Measurements from ENCODE around the gene STAU1.
"Not testable (repeated sequence)": the region's sequence is repeated elsewhere in the genome, so short reads cannot be mapped to it uniquely, and the experiment has no call there.

Gene STAU1, protein sequence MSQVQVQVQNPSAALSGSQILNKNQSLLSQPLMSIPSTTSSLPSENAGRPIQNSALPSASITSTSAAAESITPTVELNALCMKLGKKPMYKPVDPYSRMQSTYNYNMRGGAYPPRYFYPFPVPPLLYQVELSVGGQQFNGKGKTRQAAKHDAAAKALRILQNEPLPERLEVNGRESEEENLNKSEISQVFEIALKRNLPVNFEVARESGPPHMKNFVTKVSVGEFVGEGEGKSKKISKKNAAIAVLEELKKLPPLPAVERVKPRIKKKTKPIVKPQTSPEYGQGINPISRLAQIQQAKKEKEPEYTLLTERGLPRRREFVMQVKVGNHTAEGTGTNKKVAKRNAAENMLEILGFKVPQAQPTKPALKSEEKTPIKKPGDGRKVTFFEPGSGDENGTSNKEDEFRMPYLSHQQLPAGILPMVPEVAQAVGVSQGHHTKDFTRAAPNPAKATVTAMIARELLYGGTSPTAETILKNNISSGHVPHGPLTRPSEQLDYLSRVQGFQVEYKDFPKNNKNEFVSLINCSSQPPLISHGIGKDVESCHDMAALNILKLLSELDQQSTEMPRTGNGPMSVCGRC

DNA sequence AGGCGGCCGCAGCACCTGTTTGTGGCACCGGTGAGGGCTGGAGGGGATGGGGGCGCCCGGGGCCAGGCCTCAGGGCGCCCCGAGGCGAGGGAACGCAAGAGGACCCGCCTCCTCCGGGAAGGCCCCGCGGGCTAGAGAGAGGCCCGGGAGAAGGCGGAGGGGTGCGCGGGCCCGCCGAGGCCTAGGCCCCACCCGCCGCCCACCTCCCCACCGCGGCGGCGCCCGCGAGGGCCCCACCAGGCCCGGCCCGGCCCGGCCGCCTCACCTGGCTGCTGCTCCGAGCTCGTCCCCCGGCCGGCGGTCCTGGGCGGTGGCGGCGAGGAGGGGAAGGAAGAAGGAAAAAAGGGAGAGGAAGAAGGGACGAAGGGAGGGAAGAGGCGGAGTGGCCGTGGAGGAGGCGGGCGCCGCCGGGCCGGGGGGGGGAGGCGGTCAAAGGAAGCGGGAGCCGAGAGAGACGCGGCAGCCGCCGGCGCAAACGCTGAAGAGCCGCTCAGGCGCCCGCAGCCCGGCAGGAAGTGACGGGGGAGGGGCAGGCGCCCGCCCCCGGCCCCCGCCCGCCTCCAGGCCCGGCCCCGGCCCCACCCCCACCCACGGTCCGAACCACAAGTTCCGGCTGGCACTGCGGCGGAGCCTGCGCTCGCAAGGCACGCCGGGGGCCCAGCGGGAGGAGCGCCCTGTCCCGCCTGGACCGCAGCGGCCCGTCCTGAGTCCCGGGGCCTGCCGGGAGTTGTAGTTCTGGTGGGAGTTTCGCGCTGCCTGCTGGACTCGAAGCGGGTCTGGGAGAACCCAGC lies at the start of gene STAU1:
TSS of gene STAU1 (minus strand) at position 484 of the 791 bp plus-strand sequence. CDS start 22,133 bp downstream, outside the sequence.
- DNase-seq = peak; percentile 86

DNA sequence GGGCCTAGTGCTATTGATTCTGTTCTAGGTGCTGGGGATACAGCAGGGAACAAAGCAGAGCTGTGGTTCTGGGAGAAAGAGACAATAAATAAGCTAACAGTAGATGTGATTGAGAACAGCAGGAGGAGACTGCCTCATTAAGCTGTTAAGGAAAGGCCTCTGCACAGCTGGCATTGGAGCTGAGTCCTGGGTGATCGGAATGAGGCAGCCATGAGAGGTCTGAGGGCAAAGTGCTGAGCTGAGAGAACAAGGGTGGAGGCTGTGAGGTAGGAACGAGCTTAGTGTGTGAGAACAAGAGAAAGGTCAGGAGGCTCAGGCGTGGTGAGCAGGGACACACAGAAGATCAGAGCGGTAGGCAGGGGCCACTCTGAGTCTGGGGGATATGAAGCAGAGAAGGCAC lies 49.4 kb upstream of the STAU1 start:
- DNase-seq = no peak

DNA sequence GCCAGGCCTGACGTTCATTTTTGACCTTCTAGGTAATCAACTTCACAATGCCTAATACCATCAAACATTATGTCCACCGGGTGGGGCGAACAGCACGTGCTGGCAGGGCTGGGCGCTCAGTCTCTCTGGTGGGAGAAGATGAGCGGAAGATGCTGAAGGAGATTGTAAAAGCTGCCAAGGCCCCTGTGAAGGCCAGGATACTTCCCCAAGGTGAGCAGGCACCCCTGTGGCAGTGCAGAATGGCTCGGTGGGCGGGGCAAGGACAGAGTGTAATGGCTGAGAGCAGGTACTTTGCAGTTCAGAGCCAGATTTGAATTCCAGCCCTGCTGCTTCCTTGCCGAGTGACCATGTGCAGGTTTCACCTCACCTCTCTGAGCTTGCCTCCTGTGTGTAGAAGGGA lies 48.2 kb upstream of the STAU1 start:
- DNase-seq = no peak

DNA sequence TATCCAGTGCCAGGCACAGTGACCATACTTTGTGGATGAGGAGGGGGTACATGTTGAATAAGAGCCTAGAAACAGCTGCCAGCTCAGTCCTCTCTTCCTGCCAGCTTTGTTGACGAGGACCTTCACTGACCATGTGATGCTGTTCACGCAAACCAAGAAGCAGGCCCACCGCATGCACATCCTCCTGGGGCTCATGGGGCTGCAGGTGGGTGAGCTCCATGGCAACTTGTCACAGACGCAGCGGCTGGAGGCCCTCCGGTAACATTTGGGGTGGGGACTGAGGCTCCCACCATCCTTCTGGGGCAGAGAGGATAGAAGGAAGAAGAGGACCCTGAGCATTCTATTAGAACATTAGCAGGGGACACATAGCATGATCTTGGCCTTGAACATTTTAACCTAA lies 46.7 kb upstream of the STAU1 start:
- no peak for DNase-seq

DNA sequence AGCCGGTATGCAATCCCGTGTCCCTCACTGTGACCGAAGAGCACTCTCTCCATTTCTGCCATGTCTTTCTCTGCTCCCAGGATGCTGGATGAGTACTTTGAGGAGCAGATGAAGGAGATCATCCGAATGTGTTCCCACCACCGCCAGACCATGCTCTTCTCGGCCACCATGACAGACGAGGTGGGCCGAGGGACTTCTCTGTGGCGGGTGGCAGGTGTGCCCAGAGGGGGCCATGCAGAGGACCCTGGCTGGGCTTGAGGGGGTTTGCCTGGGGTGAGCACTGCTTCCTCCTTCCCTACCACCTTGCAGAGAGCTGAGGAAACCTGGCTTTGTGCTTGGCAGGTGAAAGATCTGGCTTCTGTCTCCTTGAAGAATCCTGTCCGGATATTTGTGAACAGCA lies 45.1 kb upstream of the STAU1 start:
- no peak for DNase-seq

DNA sequence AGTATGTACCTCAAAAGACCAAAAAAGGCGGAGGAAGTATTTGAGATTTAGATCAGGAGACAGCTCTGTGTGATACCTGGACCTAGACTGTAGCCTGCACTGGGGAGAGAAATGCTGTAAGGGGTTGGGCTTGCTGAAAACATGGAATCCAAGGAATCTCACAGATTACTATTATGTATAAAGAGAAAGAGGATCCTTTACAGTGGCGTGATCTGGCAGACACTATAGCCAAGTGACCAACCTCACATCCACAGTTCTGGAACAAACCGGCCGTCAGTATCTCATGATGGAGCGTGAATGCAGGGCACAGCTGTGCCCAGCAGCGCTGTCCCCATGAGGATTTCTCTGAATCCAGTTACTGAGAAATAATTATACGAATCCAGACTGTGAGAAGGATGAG lies 43.3 kb upstream of the STAU1 start:
- DNase-seq = no peak

DNA sequence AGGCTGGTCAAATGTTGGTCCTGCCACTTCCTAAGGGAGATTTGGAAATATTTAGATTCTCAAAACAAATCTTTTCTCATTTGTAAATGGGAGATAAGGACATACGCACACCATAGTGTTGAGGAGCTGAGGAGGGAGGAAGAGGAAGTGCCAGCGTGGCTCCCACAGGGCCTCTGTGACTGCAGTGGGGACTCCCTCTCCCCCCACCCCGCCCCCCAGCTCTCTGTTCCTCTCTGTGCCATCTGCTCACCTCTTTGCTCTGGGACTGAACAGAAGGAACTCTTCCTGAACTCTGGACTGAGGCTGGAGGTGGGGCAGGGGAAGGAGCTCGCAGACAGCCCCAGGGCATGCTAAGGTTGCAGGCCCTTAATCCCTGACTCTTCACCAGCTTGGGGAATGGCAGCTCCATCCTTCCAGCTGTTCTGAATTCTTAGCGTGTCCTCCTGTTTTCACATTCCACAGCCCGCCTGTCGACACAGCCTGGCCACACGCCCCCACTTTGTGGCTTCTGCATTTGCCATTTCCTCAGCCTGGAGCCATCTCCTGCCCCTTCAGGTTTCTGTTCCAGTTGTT lies 42.5 kb upstream of the STAU1 start:
- DNase-seq = no peak

DNA sequence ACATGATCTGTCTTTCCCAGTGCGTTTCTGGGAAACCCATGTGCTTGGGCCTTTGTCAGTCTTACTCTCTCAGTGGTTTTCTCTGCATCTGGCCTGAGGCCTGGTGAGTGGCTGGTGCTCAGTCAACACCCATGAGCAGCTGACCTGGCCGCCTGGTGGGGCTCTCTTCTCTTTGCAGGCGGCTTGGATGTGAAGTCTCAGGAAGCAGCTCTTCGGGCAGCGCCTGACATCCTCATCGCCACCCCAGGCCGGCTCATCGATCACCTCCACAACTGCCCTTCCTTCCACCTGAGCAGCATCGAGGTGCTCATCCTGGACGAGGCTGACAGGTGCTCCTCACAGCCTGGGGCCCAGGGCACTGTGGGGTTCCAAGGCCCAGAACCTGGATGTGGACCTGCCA lies 41.9 kb upstream of the STAU1 start:
- DNase-seq = peak; percentile 94

DNA sequence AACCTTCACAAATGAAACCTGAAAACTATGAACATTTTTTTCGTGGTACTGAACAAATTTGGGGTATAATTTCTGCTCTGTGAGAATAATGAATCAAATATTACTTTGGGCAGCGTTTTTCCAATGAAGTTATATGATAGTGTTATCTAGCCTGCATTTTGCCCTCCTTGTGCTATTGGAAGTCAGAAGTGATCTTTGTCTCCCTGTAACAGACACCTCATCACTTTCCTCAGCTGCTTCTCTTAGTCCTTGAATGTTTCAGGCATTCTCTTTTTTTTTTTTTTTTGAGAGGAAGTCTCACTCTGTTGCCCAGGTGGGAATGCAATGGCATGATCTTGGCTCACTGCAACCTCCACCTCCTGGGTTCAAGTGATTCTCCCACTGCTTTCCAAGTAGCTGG lies 41.2 kb upstream of the STAU1 start:
- DNase-seq = no peak

DNA sequence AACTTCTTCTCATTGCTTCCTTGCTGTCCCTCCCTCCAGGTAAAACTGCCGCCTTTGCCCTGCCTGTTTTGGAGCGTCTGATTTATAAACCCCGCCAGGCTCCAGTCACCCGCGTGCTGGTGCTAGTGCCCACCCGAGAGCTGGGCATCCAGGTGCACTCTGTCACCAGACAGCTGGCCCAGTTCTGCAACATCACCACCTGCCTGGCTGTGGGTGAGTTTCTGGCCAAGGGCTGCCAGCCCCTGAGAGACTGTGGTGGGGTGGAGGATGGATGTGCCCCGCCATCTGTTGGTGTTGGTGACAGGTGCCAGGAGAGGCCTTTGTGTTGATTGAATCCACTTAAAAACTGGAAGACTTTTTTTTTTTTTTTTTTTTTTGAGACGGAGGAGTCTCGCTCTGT lies 40.5 kb upstream of the STAU1 start:
- DNase-seq = peak; percentile 7

DNA sequence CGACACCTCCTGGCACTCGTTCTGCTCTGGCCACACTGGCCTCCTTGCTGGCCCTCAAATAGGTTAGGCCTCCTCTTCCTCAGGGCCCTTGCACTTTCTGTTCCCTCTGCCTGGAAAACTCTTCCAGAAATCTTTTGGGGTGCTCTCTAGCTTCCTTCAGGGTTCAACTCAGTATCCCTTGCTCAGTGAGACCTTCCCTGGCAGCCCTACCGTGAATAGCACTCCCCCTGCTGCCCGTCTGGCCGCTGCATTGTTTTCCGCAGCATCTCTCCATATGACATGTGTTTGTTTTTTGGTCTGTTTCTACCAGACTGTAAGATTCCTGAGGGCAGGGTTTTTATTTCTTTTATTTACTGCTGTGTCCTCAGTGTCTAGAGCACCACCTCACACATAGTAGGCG lies 37.8 kb upstream of the STAU1 start:
- DNase-seq = no peak

DNA sequence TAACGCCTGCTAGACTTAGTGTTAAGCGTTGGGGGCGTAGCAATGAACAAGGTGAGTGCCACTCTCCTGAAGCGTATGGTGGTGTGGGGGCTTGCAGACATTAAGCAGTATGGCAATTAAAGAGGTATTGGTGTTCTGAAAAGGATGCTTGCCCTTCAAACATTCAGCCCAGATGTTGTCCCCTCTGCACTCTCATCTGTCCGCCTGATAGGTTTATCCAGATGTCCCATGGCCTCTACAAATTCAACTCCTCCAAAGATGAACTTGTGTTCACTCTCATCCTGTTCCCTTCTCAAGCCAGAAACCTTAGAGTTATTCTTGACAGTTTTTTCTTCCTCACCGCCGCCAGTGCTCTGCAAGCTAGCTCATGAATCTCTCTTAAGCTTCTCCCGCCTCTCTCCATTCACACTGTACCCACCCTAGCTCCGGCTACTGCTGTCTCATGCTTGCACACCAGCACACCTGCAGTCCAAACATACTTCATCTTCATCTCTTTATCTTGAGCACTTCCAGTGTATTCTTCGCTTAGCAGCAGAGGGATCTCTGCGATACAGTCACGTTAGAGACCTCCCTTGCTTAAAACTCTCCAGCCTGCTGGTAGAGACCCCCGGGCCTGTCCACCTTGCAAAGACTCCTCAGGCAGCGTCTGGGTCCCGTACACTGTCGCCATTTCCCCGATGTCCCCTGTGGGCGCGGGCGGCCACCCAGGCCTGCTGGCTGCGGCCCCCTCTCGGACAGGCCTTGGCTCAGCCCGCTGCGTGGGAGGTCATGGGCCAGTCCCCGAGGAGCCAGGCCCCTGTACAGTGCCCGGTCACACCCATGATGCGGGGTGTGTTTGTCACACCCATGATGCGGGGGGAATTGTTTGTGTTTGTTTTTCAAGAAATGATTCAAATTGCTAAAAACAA lies 32.0 kb upstream of the STAU1 start:
- no peak for DNase-seq

DNA sequence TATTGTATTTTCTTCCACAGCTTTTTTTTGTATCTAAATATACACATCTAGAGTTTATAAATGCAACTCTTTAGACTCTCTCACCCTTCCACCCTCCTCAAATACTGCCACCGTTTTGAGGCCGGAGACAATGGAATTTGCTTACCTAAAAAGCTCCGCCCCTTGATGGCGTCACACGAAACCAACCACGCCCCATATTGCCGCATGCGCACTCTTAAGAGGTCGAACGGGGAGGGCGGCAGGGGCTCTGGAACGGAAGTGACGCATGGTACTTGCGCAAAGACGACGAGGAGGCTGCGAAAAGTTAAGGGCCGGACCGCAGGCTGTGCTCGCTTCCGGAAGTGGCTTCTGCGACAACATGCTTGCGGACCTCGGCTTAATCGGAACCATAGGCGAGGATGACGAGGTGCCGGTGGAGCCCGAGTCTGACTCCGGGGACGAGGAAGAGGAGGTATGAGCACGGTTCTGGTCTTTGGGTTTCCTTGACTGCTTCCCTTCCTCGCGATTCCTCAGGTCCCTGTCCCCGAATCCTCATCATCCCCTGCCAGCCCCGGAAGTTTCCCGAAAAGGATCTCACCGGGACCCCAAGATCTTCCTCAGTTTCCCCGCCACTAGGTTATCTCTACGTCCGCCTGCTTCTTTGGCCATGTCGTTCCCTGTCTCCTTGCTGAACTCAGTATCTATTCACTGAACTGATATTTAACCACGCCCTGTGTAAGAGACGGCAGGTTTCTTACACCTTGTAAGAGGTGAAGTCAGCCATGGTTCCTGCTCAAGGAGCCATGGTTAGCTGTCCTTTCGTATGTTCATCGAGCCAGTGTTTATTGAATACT lies 31.2 kb upstream of the STAU1 start, which contains the start of gene DDX27:
TSS of gene DDX27 (plus strand) at position 326 of the 833 bp plus-strand sequence. CDS start at position 359, 33 bp downstream.
- peak; percentile 96 for DNase-seq

DNA sequence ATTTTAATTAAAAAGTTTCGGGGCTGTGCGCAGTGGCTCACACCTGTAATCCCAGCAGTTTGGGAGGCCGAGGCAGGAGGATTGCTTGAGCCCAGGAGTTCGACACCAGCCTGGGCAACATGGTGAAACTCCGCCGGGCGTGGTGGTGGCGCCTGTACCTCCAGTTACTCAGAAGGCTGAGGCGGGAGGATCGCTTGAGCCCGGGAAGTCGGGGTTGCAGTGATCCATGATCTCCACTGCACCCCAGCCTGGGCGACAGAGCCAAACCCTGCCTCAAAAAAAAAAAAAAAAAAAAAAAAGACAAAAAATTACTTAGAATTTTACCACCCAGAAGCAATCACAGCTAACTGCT lies 30.6 kb upstream of the STAU1 start:
- not testable (repeated sequence) for DNase-seq

DNA sequence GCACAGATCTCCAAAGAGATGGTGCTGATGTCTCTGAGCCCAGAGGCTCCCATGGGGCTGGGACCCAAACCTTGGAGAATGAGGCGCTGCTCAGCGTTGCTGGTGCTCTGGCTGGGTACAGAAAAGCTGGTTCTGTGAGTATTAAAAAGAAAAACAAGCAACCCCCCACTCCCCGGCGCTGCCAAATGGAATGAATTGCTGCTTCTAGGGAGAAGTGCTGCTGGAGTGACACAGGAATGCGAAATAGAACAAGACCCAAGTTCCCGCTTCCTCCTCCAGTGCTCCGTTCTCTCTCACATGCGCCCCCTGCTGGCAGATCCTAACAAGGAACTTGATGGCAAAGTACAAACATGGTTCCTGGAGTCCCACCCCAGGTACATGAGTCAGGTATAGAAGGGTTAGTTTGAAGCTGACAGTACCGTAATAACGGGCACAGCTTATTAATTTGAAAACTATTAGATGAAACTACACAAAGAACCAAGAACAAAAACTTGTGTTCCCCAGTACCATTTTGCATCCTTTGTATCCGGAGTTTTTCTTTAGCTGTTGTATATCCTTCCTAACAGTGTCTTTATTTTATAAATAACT lies 29.0 kb upstream of the STAU1 start:
- peak; percentile 82 for DNase-seq

DNA sequence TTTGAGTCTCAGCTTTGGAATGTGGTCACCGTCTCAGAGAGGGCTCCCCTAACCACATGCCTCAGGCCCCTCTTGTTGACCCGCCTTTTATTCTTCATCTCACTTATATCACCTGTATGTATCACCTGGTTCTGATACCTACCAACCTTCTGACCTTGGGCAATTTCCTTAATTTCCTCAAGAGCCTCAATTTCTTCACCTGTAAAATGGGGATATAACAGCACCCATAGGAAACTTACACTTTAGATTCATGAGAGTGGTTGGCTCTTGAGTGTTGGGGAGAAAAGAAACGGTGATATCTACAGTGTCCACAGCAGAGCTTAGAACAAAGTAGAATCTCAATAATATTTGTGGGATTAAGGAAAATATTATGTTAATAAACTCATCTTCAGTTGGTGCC lies 27.1 kb upstream of the STAU1 start:
- DNase-seq = no peak

DNA sequence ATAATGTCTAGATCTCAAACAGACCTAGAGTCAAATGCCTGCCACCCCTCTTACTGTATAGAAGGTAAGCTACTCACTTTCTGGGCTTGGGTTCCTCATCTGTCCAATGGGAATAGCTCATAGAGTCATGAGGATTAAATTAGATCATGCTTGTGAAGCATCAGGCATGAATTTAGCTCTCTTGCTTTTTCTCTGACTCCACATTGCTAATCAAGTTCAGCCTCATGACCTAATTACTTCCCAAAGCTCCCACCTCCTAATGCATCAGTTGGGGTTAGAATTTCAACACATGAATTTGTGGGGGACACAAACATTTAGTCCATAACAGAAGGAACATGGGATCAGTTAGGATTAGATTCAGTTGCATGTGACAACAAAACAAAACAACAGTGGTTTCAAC lies 26.4 kb upstream of the STAU1 start:
- no peak for DNase-seq

DNA sequence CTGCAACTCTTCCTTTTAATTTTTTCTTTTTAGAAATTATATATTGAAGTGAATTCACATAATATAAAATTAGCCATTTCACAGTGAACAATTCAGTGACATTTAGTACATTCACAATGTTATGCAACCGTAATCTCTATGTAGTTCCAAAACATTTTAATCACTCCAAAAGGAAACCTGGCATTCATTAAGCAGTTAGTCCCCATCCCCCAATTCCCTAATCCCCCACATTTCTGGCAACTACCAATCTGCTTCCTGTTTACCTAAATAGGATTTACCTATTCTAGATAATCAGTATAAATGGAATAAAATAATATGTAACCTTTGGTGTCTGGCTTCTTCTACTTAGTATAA lies 22.6 kb upstream of the STAU1 start:
- no peak for DNase-seq

DNA sequence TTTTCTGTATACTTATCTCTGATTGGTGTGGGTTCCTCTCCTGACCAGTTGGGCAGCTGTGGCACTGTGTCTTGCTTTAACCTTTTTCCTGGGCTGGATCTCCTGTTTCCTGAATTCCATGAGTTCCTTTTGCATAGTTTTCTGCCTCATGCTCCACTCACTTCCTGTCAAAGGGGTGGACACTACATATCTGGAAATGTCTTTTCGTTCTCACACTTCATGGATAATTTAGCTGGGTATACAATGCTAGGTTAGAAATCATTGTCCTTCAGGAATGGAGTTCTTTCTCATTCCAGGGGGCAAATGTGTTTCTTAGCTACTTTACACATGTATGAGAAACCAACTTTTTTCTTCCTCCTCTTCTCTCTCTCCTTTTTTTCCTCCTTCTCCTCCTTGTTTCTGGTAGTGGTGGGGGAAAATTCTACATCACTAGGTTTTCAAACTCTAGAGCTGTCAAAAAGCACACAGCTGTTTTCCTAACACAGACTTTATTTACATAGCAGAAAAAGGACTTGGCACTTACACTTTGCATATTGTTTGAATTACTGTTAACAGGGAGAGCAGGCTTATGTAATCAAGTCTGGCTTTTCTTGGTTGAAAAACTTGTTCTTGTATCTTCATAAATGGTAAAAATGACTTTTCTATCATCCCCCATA lies 22.1 kb upstream of the STAU1 start:
- no peak for DNase-seq

DNA sequence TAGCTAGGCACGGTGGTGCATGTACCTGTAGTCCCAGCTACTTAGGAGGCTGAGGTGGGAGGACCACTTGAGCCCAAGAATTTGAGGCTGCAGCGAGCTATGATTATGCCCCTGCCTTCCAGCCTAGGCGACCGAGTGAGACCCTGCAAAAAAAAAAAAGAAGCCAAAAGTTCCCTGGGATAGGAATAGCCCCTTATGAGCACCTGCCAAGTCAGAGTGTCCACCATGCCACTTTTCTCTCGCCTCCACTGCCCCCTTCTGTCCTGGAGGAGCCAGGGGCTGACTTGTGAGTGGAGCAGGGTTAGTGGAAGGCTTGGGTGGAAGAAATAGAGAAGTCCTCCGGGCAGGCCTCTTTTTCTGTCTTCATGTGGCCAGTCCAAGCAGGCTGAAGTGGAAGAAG lies 18.9 kb upstream of the STAU1 start:
- no peak for DNase-seq

DNA sequence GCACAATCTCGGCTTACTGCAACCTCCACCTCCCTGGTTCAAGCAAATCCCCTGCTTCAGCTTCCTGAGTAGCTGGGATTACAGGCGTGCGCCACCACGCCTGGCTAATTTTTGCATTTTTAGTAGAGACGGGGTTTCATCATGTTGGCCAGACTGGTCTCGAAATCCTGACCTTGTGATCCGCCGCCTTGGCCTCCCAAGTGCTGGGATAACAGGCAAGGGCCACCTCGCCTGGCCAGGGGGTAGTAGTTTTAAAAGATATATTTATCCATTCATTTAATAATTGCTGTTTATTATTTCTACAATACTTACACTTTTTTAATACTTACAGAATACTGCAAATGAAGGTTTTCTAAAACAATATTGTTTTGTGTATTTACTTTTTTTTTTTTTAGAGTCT lies 15.6 kb upstream of the STAU1 start:
- DNase-seq = no peak
